WTC11 (cell line): Measurements from ENCODE around the gene ZIC5. TPM values are rescaled to one million over a fixed set of nuclear protein-coding genes. Genes with fewer than 3 reads are reported as not detected.

Experiments used
- ATAC-seq: fragments of 200-7000 bp; cut with Tn5 transposase; 2 replicates; pipeline ENCODE4 v1.10.0; 2021; ENCODE audit warnings: mild to moderate bottlenecking, moderate library complexity
- CTCF ChIA-PET: fragments of 300-600 bp; sonication (Branson Sonifier 250); formaldehyde crosslinking; loops from one replicate; lab custom pipeline; 2021; ENCODE audit warnings: antibody characterized with exemption; lab: Charles Lee
- POLR2A ChIA-PET: fragments of 350-600 bp; sonication (Branson Sonifier 250); formaldehyde crosslinking; loops from one replicate; lab custom pipeline; 2021; ENCODE audit warnings: antibody characterized with exemption; lab: Charles Lee
- DNase-seq: peaks from one replicate; pipeline ENCODE4 v3.0.0; 2021; ENCODE audit warnings: low spot score
- H3K27ac Mint-ChIP-seq: 2 replicates; pipeline ENCODE4 v1.8.0; 2021; ENCODE audit warnings: mixed read lengths
- H3K27me3 Mint-ChIP-seq: 2 replicates; pipeline ENCODE4 v1.8.0; 2021; ENCODE audit warnings: low read depth, mild to moderate bottlenecking, moderate library complexity, mixed read lengths
- H3K36me3 Mint-ChIP-seq: 2 replicates; pipeline ENCODE4 v1.8.0; 2021; ENCODE audit warnings: mixed read lengths
- H3K4me1 Mint-ChIP-seq: 2 replicates; pipeline ENCODE4 v1.8.0; 2022; ENCODE audit warnings: mixed read lengths
- H3K4me3 Mint-ChIP-seq: 2 replicates; pipeline ENCODE4 v1.8.0; 2021; ENCODE audit warnings: mild to moderate bottlenecking, moderate library complexity, mixed read lengths
- H3K9me3 Mint-ChIP-seq: 2 replicates; pipeline ENCODE4 v1.8.0; 2021; ENCODE audit warnings: mixed read lengths
- CBFB ChIP-seq: sonication (generic); formaldehyde crosslinking; IDR thresholded peaks from 2 replicates; pipeline ENCODE4 v1.8.1; 2022; ENCODE audit warnings: mild to moderate bottlenecking, low read depth, missing genetic modification reagents
- CTCF ChIP-seq: fragments of 200-600 bp; IDR thresholded peaks from 2 replicates; pipeline ENCODE4 v1.8.0; 2022; ENCODE audit warnings: antibody characterized with exemption
- E2F4 ChIP-seq: sonication (generic); formaldehyde crosslinking; IDR thresholded peaks from 2 replicates; pipeline ENCODE4 v1.8.1; 2022; ENCODE audit warnings: low read depth, mild to moderate bottlenecking, moderate library complexity, missing genetic modification reagents, borderline replicate concordance
- EMX1 ChIP-seq: fragments of 250-450 bp; sonication (Bioruptor Pico); IDR thresholded peaks from 2 replicates; pipeline ENCODE4 v1.8.0; 2021; ENCODE audit warnings: mild to moderate bottlenecking
- FOXJ3 ChIP-seq: sonication (generic); formaldehyde crosslinking; IDR thresholded peaks from 2 replicates; pipeline ENCODE4 v1.9.0; 2021; ENCODE audit warnings: missing genetic modification reagents, mild to moderate bottlenecking, borderline replicate concordance
- FOXK1 ChIP-seq: sonication (generic); formaldehyde crosslinking; IDR thresholded peaks from 2 replicates; pipeline ENCODE4 v1.8.0; 2022; ENCODE audit warnings: mild to moderate bottlenecking, moderate library complexity, missing genetic modification reagents
- KAT7 ChIP-seq: sonication (generic); formaldehyde crosslinking; IDR thresholded peaks from 2 replicates; pipeline ENCODE4 v1.8.1; 2023; ENCODE audit warnings: missing genetic modification reagents, mild to moderate bottlenecking, borderline replicate concordance
- MXD4 ChIP-seq: fragments of 250-450 bp; sonication (Bioruptor Pico); IDR thresholded peaks from 2 replicates; pipeline ENCODE4 v1.8.0; 2021; ENCODE audit warnings: mild to moderate bottlenecking, moderate library complexity, borderline replicate concordance
- NFE2L1 ChIP-seq: sonication (generic); formaldehyde crosslinking; IDR thresholded peaks from 2 replicates; pipeline ENCODE4 v1.8.1; 2023; ENCODE audit warnings: missing genetic modification reagents
- NFYB ChIP-seq: sonication (generic); formaldehyde crosslinking; conservative IDR thresholded peaks from 2 replicates; pipeline ENCODE4 v1.8.0; 2022; ENCODE audit warnings: low read depth, missing genetic modification reagents
- PRRX2 ChIP-seq: fragments of 250-450 bp; sonication (Bioruptor Pico); IDR thresholded peaks from 2 replicates; pipeline ENCODE4 v1.8.0; 2021; ENCODE audit warnings: mild to moderate bottlenecking
- TEAD1 ChIP-seq: sonication (generic); formaldehyde crosslinking; IDR thresholded peaks from 2 replicates; pipeline ENCODE4 v1.8.0; 2022; ENCODE audit warnings: mild to moderate bottlenecking, missing genetic modification reagents
- TEAD4 ChIP-seq: sonication (generic); formaldehyde crosslinking; IDR thresholded peaks from 2 replicates; pipeline ENCODE4 v1.8.0; 2022; ENCODE audit warnings: mild to moderate bottlenecking, missing genetic modification reagents
- ZMAT4 ChIP-seq: fragments of 250-450 bp; sonication (Bioruptor Pico); IDR thresholded peaks from 2 replicates; pipeline ENCODE4 v1.9.0; 2021; ENCODE audit warnings: mild to moderate bottlenecking
- ZSCAN18 ChIP-seq: fragments of 250-450 bp; sonication (Bioruptor Pico); IDR thresholded peaks from 2 replicates; pipeline ENCODE4 v2.1.2; 2022; ENCODE audit warnings: mild to moderate bottlenecking, moderate library complexity
- total RNA-seq: library from RNA; stranded (reverse); gene quantifications from 3 replicates; pipeline ENCODE4 v1.2.3, GENCODE V29; 2021
- TF ChIP-seq, protein P1 (sequence below): sonication (generic); formaldehyde crosslinking; IDR thresholded peaks from 2 replicates; pipeline ENCODE4 v1.8.1; 2022; ENCODE audit warnings: mild to moderate bottlenecking, moderate library complexity, missing genetic modification reagents
- TF ChIP-seq, protein P2 (sequence below): sonication (generic); formaldehyde crosslinking; IDR thresholded peaks from 2 replicates; pipeline ENCODE4 v1.8.1; 2023; ENCODE audit warnings: mild to moderate bottlenecking, missing genetic modification reagents, borderline replicate concordance
- TF ChIP-seq, protein P3 (sequence below): fragments of 250-450 bp; sonication (Bioruptor Pico); IDR thresholded peaks from 2 replicates; pipeline ENCODE4 v1.8.0; 2021; ENCODE audit warnings: mild to moderate bottlenecking

Gene ZIC5
- total RNA-seq, 1 experiment from 2014 or later, result 46.4 TPM

- 0 out of 2 replicates have a peak, but pooled peaks have one; percentile 22 for TF ChIP-seq E2F4 (CRISPR knock-in tag)
- no peak for TF ChIP-seq PRRX2 (CRISPR knock-in tag)
- TF ChIP-seq, protein P1, sequence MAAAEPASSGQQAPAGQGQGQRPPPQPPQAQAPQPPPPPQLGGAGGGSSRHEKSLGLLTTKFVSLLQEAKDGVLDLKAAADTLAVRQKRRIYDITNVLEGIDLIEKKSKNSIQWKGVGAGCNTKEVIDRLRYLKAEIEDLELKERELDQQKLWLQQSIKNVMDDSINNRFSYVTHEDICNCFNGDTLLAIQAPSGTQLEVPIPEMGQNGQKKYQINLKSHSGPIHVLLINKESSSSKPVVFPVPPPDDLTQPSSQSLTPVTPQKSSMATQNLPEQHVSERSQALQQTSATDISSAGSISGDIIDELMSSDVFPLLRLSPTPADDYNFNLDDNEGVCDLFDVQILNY (CRISPR knock-in tag), result 0 out of 2 replicates have a peak, but pooled peaks have one; percentile 15
These were observed 13.1 kb upstream of the ZIC5 start (continued) for GRCh38 chr13:99984461-99985240.

DNA sequence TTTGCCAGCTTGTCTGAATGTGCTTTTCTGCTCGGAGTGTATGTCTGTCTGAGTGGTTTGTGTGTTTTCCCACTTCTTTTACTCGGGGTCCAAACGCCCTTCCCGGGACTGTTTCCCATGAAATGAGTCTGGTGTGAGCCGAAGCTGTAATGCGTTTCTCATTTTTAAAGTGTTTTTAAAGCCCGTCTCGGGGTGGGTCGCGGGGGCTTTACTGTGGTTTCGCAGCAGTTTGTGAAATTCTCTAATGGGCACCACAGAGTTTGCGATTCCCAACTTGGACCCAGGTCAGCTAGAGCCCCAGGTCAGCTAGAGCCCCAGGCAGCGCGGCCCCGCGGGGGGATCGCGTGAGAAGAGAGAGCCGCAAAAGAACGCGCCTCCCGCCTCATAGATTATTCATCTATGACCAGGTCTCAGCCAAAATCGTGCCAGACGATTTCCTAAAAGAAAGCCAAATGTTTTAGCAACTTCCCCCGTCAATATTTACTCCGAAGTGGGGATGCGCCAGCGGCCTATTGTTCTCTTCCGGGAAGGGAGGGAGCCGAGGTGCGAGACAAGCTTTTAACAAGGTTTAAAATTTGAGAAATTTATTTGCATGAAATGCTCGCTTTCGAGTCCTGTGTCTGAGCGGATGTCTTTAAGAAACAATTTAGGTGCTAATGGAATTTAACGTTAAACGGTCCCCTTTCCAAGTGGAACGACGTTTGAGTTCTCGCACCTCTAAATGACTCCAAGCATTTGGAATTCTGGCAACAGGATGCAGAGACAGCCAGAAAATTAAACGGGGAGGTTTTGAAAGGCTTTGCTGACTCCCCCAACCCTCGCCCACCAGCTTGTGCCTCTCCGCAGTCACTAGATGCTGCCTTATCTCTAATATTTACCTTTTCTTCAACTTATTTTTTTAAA is 12.2 kb upstream of the ZIC5 start:
- Mint-ChIP-seq H3K36me3 (peaks cover 40% of the 10 kb centered on the region), H3K4me3 (peak overlapping the region; percentile 94), H3K27me3 (peaks cover 23% of the 10 kb centered on the region), H3K9me3 (no peaks in the 10 kb centered on the region), H3K27ac (peak overlapping the region; percentile 92), H3K4me1 (peaks cover 33% of the 10 kb centered on the region)
- no peak for TF ChIP-seq CTCF
- TF ChIP-seq CBFB (CRISPR knock-in tag), result no peak
- no peak for TF ChIP-seq NFE2L1 (CRISPR knock-in tag)
- TF ChIP-seq ZMAT4 (CRISPR knock-in tag), result no peak
- TF ChIP-seq ZSCAN18, result no peak
- TF ChIP-seq, protein P2, sequence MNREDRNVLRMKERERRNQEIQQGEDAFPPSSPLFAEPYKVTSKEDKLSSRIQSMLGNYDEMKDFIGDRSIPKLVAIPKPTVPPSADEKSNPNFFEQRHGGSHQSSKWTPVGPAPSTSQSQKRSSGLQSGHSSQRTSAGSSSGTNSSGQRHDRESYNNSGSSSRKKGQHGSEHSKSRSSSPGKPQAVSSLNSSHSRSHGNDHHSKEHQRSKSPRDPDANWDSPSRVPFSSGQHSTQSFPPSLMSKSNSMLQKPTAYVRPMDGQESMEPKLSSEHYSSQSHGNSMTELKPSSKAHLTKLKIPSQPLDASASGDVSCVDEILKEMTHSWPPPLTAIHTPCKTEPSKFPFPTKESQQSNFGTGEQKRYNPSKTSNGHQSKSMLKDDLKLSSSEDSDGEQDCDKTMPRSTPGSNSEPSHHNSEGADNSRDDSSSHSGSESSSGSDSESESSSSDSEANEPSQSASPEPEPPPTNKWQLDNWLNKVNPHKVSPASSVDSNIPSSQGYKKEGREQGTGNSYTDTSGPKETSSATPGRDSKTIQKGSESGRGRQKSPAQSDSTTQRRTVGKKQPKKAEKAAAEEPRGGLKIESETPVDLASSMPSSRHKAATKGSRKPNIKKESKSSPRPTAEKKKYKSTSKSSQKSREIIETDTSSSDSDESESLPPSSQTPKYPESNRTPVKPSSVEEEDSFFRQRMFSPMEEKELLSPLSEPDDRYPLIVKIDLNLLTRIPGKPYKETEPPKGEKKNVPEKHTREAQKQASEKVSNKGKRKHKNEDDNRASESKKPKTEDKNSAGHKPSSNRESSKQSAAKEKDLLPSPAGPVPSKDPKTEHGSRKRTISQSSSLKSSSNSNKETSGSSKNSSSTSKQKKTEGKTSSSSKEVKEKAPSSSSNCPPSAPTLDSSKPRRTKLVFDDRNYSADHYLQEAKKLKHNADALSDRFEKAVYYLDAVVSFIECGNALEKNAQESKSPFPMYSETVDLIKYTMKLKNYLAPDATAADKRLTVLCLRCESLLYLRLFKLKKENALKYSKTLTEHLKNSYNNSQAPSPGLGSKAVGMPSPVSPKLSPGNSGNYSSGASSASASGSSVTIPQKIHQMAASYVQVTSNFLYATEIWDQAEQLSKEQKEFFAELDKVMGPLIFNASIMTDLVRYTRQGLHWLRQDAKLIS (CRISPR knock-in tag), result no peak
- TF ChIP-seq, protein P3, sequence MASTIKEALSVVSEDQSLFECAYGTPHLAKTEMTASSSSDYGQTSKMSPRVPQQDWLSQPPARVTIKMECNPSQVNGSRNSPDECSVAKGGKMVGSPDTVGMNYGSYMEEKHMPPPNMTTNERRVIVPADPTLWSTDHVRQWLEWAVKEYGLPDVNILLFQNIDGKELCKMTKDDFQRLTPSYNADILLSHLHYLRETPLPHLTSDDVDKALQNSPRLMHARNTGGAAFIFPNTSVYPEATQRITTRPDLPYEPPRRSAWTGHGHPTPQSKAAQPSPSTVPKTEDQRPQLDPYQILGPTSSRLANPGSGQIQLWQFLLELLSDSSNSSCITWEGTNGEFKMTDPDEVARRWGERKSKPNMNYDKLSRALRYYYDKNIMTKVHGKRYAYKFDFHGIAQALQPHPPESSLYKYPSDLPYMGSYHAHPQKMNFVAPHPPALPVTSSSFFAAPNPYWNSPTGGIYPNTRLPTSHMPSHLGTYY (CRISPR knock-in tag), result no peak
- no peak for TF ChIP-seq EMX1
- TF ChIP-seq TEAD1, result no peak
- TF ChIP-seq, protein P1 (CRISPR knock-in tag), result no peak
- no peak for TF ChIP-seq FOXK1 (CRISPR knock-in tag)
- TF ChIP-seq TEAD4 (CRISPR knock-in tag), result no peak
- no peak for TF ChIP-seq FOXJ3 (CRISPR knock-in tag)
- no peak for TF ChIP-seq KAT7 (CRISPR knock-in tag)
- no peak for TF ChIP-seq MXD4 (CRISPR knock-in tag)
- TF ChIP-seq NFYB (CRISPR knock-in tag), result no peak
- DNase-seq (no peak), ATAC-seq (no peak)
- ChIA-PET POLR2A (interaction anchor here (1.0 to 7.1 kb wide), 3 partner anchors 10 to 14 kb away, joined by 3 to 67 read pairs (median 6); partner anchors contain the start of gene ZIC5), CTCF (interaction anchor here (1.1 to 2.7 kb wide), 5 partner anchors 13 to 589 kb away, joined by 3 to 11 read pairs (median 3); partner anchors contain the start of gene ZIC5)
